OCI-LY3 (cell line): ENCODE results near the gene WBP2.

Experiments used
- H2AFZ ChIP-seq: fragments of 200-600, 300-600 bp; shearing (Covaris generic); 2 replicates; pipeline ENCODE4 v1.6.0; 2014; ENCODE audit warnings: antibody characterized with exemption, low read depth, low read length
- H3K27ac ChIP-seq: fragments of 200-600, 300-600 bp; sonication (generic); 2 replicates; pipeline ENCODE4 v1.5.1; 2014; ENCODE audit warnings: mild to moderate bottlenecking, low read length, moderate library complexity, mixed read lengths
- H3K27me3 ChIP-seq: fragments of 200-600, 300-600 bp; sonication (generic); 2 replicates; pipeline ENCODE4 v1.6.1; 2014; ENCODE audit warnings: low read depth, low read length, mixed read lengths
- H3K36me3 ChIP-seq: fragments of 200-600, 300-600 bp; sonication (generic); replicated peaks from 2 replicates; pipeline ENCODE3; 2014; ENCODE audit warnings: low read depth, low read length, mixed read lengths
- H3K4me1 ChIP-seq: fragments of 300-600, 200-600 bp; sonication (generic); 2 replicates; pipeline ENCODE4 v1.6.1; 2014; ENCODE audit warnings: low read length, mixed read lengths
- H3K4me2 ChIP-seq: fragments of 200-600, 300-600 bp; sonication (generic); 2 replicates; pipeline ENCODE4 v1.6.1; 2014; ENCODE audit warnings: low read length, mixed read lengths
- H3K4me3 ChIP-seq: fragments of 300-600, 200-600 bp; sonication (generic); 2 replicates; pipeline ENCODE4 v1.5.1; 2014; ENCODE audit warnings: antibody characterized with exemption, mild to moderate bottlenecking, low read length, moderate library complexity
- H3K79me2 ChIP-seq: fragments of 300-600, 200-600 bp; shearing (Covaris generic); 2 replicates; pipeline ENCODE4 v1.6.1; 2014; ENCODE audit warnings: mild to moderate bottlenecking, low read length, mixed read lengths
- H3K9ac ChIP-seq: fragments of 300-600, 200-600 bp; shearing (Covaris generic); 2 replicates; pipeline ENCODE4 v1.6.0; 2014; ENCODE audit warnings: mild to moderate bottlenecking, low read length, moderate library complexity
- H3K9me3 ChIP-seq: fragments of 200-600, 300-600 bp; shearing (Covaris generic); 2 replicates; pipeline ENCODE4 v1.6.1; 2014; ENCODE audit warnings: low read length, mixed read lengths; ENCODE audit not compliant: insufficient read depth
- H4K20me1 ChIP-seq: fragments of 200-600, 300-600 bp; sonication (generic); 2 replicates; pipeline ENCODE4 v1.6.1; 2016; ENCODE audit warnings: low read length, mixed read lengths; ENCODE audit not compliant: insufficient read depth
- CTCF ChIP-seq: fragments of 200-600, 300-600 bp; sonication (generic); IDR thresholded peaks from 2 replicates; pipeline ENCODE4 v1.5.1; 2014; ENCODE audit warnings: antibody characterized with exemption, low read length, low read depth
- EZH2phosphoT487 ChIP-seq: fragments of 200-600 bp; shearing (Covaris generic); IDR thresholded peaks from 2 replicates; pipeline ENCODE4 v1.6.1; 2018; ENCODE audit warnings: antibody characterized with exemption, mixed run types, low read depth

Gene WBP2

GRCh38 chr17:75846692-75847613 lies 8.2 kb downstream of the WBP2 start:
- no peak overlapping the region for H3K4me2 ChIP-seq
- no peaks in the 10 kb centered on the region for H3K79me2 ChIP-seq
- peaks cover 20% of the 10 kb centered on the region for H3K4me1 ChIP-seq
- H3K27me3 ChIP-seq, result no peaks in the 10 kb centered on the region
- H3K9ac ChIP-seq, result no peak overlapping the region
- H3K9me3 ChIP-seq, result no peaks in the 10 kb centered on the region
- no peak overlapping the region for H2AFZ ChIP-seq
- TF ChIP-seq CTCF (no peak), EZH2phosphoT487 (no peak)
- H4K20me1 ChIP-seq, result no peaks in the 10 kb centered on the region
- H3K36me3 ChIP-seq, result peaks cover 39% of the 10 kb centered on the region
- no peak overlapping the region for H3K4me3 ChIP-seq
- H3K27ac ChIP-seq, result no peak overlapping the region

GRCh38 chr17:75845933-75846691 lies 9.0 kb downstream of the WBP2 start:
- Histone ChIP-seq H3K4me1 (peaks cover 20% of the 10 kb centered on the region), H3K9ac (no peak overlapping the region), H3K4me2 (no peak overlapping the region), H3K36me3 (peaks cover 33% of the 10 kb centered on the region), H3K27me3 (no peaks in the 10 kb centered on the region), H2AFZ (no peak overlapping the region), H3K9me3 (no peaks in the 10 kb centered on the region), H3K4me3 (no peak overlapping the region), H3K27ac (no peak overlapping the region), H4K20me1 (no peaks in the 10 kb centered on the region), H3K79me2 (no peaks in the 10 kb centered on the region)
- TF ChIP-seq CTCF (no peak), EZH2phosphoT487 (no peak)

- H3K27me3 ChIP-seq, result no peaks in the 10 kb centered on the region
- H3K36me3 ChIP-seq, result peaks cover 26% of the 10 kb centered on the region
- no peaks in the 10 kb centered on the region for H3K9me3 ChIP-seq
- H3K4me1 ChIP-seq, result peaks cover 20% of the 10 kb centered on the region
- peak overlapping the region; percentile 84 for H3K4me3 ChIP-seq
- peak overlapping the region; percentile 84 for H3K9ac ChIP-seq
- H3K79me2 ChIP-seq, result no peaks in the 10 kb centered on the region
- no peak for TF ChIP-seq EZH2phosphoT487
- TF ChIP-seq CTCF, result peak; percentile 41
- no peaks in the 10 kb centered on the region for H4K20me1 ChIP-seq
- H2AFZ ChIP-seq, result no peak overlapping the region
- peak overlapping the region; percentile 94 for H3K4me2 ChIP-seq
- H3K27ac ChIP-seq, result no peak overlapping the region
Observed at GRCh38 chr17:75845058-75845711, 9.9 kb downstream of the WBP2 start.
